ENCODE results near the gene FAM163A.

The FAM163A gene

GRCh38 chr1:179745131-179745611, 2.1 kb downstream of the FAM163A start:
- Histone ChIP-seq H3K79me2 (ENCODE audit: control insufficient read depth, low read length) (no peaks in the 10 kb centered on the region), H3K27me3 (ENCODE audit: control insufficient read depth, low read length) (no peaks in the 10 kb centered on the region), H3K36me3 (ENCODE audit: control insufficient read depth, low read length) (no peaks in the 10 kb centered on the region), H3F3A (ENCODE audit: control insufficient read depth, insufficient read depth) (no peaks in the 10 kb centered on the region), H3K9me2 (replicated peaks; ENCODE audit: control insufficient read depth, low read length) (no peaks in the 10 kb centered on the region), H3K4me1 (ENCODE audit: control insufficient read depth, low read length) (no peaks in the 10 kb centered on the region), H3K27ac (ENCODE audit: low read depth, low read length) (no peak overlapping the region), H3K4me2 (ENCODE audit: low read length) (no peak overlapping the region), H3K9me3 (ENCODE audit: control insufficient read depth, insufficient read depth, low read length) (no peaks in the 10 kb centered on the region; the same call in 1 of the 2 replicates), H4K20me1 (ENCODE audit: control insufficient read depth, insufficient read depth, low read depth, low read length) (no peaks in the 10 kb centered on the region), H3K4me3 (ENCODE audit: low read length) (no peak overlapping the region)
- TF ChIP-seq CTCF (IDR thresholded peaks at IDR 0.05; ENCODE audit: low read depth, low read length, poor library complexity, severe bottlenecking) (no peak), EZH2phosphoT487 (IDR thresholded peaks at IDR 0.05; ENCODE audit: borderline replicate concordance, low read length) (no peak)

DNA sequence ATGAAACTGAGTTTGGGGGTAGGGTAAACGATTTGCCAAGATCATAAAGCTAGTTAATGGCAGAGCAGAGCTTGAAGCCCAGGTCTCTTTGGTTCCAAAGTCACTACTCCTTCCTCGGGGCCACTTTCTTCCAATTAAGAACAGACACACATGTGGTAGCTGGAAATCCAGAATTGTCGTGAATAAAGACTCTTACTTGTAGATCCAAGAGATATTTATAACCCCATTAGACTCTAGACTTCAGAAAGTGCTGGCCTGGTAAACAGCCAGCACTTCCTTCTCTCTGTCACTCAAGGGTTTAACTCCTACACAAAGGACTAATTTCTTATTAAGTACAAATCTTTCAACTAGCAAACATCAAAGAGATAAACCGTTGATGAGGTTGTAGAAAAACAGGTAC, 2.7 kb downstream of the FAM163A start:
- Histone ChIP-seq H3K4me1 (ENCODE audit: control insufficient read depth, low read length) (no peaks in the 10 kb centered on the region), H3K4me2 (ENCODE audit: low read length) (no peak overlapping the region), H3K36me3 (ENCODE audit: control insufficient read depth, low read length) (no peaks in the 10 kb centered on the region), H4K20me1 (ENCODE audit: control insufficient read depth, insufficient read depth, low read depth, low read length) (no peaks in the 10 kb centered on the region), H3K9me3 (ENCODE audit: control insufficient read depth, insufficient read depth, low read length) (no peaks in the 10 kb centered on the region; the same call in 1 of the 2 replicates), H3K4me3 (ENCODE audit: low read length) (no peak overlapping the region), H3K27me3 (ENCODE audit: control insufficient read depth, low read length) (no peaks in the 10 kb centered on the region), H3K9me2 (replicated peaks; ENCODE audit: control insufficient read depth, low read length) (no peaks in the 10 kb centered on the region), H3K79me2 (ENCODE audit: control insufficient read depth, low read length) (no peaks in the 10 kb centered on the region), H3K27ac (ENCODE audit: low read depth, low read length) (no peak overlapping the region), H3F3A (ENCODE audit: control insufficient read depth, insufficient read depth) (no peaks in the 10 kb centered on the region)
- TF ChIP-seq EZH2phosphoT487 (IDR thresholded peaks at IDR 0.05; ENCODE audit: borderline replicate concordance, low read length) (no peak), CTCF (IDR thresholded peaks at IDR 0.05; ENCODE audit: low read depth, low read length, poor library complexity, severe bottlenecking) (no peak)

DNA sequence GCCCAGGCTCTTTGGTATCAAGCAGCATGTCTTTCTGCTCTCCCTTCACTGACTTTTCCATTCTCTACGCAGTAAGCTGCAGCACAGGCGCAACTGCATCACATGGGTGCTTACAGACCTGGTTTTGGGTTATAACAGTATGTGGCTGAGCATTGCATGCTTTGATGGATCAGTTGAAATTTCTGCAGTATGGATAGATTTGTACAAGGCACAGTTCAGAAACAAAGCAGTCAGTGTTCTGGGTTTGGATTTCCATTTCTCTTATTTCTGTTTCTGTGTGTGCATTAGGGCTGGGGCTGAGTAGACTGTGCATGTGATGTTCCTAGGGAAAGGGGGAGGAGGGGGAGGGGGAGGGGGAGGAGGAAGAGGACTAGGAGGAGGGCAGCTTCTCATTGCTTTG, 4.5 kb downstream of the FAM163A start:
- Histone ChIP-seq H3K4me1 (ENCODE audit: control insufficient read depth, low read length) (no peaks in the 10 kb centered on the region), H3K4me3 (ENCODE audit: low read length) (no peak overlapping the region), H4K20me1 (ENCODE audit: control insufficient read depth, insufficient read depth, low read depth, low read length) (no peaks in the 10 kb centered on the region), H3F3A (ENCODE audit: control insufficient read depth, insufficient read depth) (no peaks in the 10 kb centered on the region), H3K9me3 (ENCODE audit: control insufficient read depth, insufficient read depth, low read length) (no peaks in the 10 kb centered on the region; the same call in 1 of the 2 replicates), H3K27ac (ENCODE audit: low read depth, low read length) (no peak overlapping the region), H3K79me2 (ENCODE audit: control insufficient read depth, low read length) (no peaks in the 10 kb centered on the region), H3K4me2 (ENCODE audit: low read length) (no peak overlapping the region), H3K9me2 (replicated peaks; ENCODE audit: control insufficient read depth, low read length) (no peaks in the 10 kb centered on the region), H3K27me3 (ENCODE audit: control insufficient read depth, low read length) (no peaks in the 10 kb centered on the region), H3K36me3 (ENCODE audit: control insufficient read depth, low read length) (no peaks in the 10 kb centered on the region)
- TF ChIP-seq EZH2phosphoT487 (IDR thresholded peaks at IDR 0.05; ENCODE audit: borderline replicate concordance, low read length) (no peak), CTCF (IDR thresholded peaks at IDR 0.05; ENCODE audit: low read depth, low read length, poor library complexity, severe bottlenecking) (no peak)

All from DOHH2 (cell line).